Mucosa of stomach (tissue), 1 donor: ENCODE data around the gene TLE2.
"Not testable (repeated sequence)": the region's sequence is repeated elsewhere in the genome, so short reads cannot be mapped to it uniquely, and the experiment has no call there.

Experiments used
- H3K27me3 ChIP-seq: one replicate; pipeline ENCODE4 v1.7.0; 2013; ENCODE audit warnings: mild to moderate bottlenecking, low read length; ENCODE audit not compliant: control insufficient read depth, insufficient read depth
- H3K36me3 ChIP-seq: one replicate; pipeline ENCODE4 v1.7.0; 2013; ENCODE audit warnings: low read length; ENCODE audit not compliant: control insufficient read depth, insufficient read depth
- H3K4me1 ChIP-seq: one replicate; pipeline ENCODE4 v1.7.0; 2013; ENCODE audit warnings: mild to moderate bottlenecking, low read length; ENCODE audit not compliant: control insufficient read depth, insufficient read depth
- H3K4me3 ChIP-seq: one replicate; pipeline ENCODE4 v1.7.0; 2013; ENCODE audit warnings: low read length
- H3K9ac ChIP-seq: one replicate; pipeline ENCODE4 v1.7.0; 2013; ENCODE audit warnings: mild to moderate bottlenecking, low read length, moderate library complexity
- H3K9me3 ChIP-seq: one replicate; pipeline ENCODE4 v1.7.0; 2013; ENCODE audit warnings: mild to moderate bottlenecking, low read length, moderate library complexity; ENCODE audit not compliant: control insufficient read depth
- donor health status: Pancreatic carcinoma.

Gene TLE2

GRCh38 chr19:3041761-3042620 lies 12.9 kb upstream of the TLE2 start:
- H3K4me1 ChIP-seq = no peaks in the 10 kb centered on the region
- no peaks in the 10 kb centered on the region for H3K9me3 ChIP-seq
- H3K4me3 ChIP-seq = no peak overlapping the region
- H3K27me3 ChIP-seq = no peaks in the 10 kb centered on the region
- no peak overlapping the region for H3K9ac ChIP-seq
- no peaks in the 10 kb centered on the region for H3K36me3 ChIP-seq

GRCh38 chr19:3041327-3041726 lies 12.2 kb upstream of the TLE2 start:
- Histone ChIP-seq H3K36me3 (no peaks in the 10 kb centered on the region), H3K27me3 (no peaks in the 10 kb centered on the region), H3K4me3 (no peak overlapping the region), H3K9me3 (no peaks in the 10 kb centered on the region), H3K4me1 (peaks cover 6% of the 10 kb centered on the region), H3K9ac (no peak overlapping the region)

- no peaks in the 10 kb centered on the region for H3K27me3 ChIP-seq
- H3K36me3 ChIP-seq = no peaks in the 10 kb centered on the region
- H3K9me3 ChIP-seq = no peaks in the 10 kb centered on the region
- H3K4me1 ChIP-seq = peaks cover 15% of the 10 kb centered on the region
- no peak overlapping the region for H3K4me3 ChIP-seq
- no peak overlapping the region for H3K9ac ChIP-seq
Measured at GRCh38 chr19:3039641-3040077, 10.6 kb upstream of the TLE2 start.

GRCh38 chr19:3039125-3039524 lies 10.0 kb upstream of the TLE2 start:
- Histone ChIP-seq H3K4me1 (peaks cover 20% of the 10 kb centered on the region), H3K4me3 (no peak overlapping the region), H3K9ac (no peak overlapping the region), H3K27me3 (no peaks in the 10 kb centered on the region), H3K36me3 (no peaks in the 10 kb centered on the region), H3K9me3 (no peaks in the 10 kb centered on the region)

- Histone ChIP-seq H3K4me1 (peaks cover 26% of the 10 kb centered on the region), H3K27me3 (no peaks in the 10 kb centered on the region), H3K4me3 (no peak overlapping the region), H3K36me3 (no peaks in the 10 kb centered on the region), H3K9ac (no peak overlapping the region), H3K9me3 (no peaks in the 10 kb centered on the region)
Measured at GRCh38 chr19:3038214-3038613, 9.1 kb upstream of the TLE2 start.

- H3K36me3 ChIP-seq, H3K27me3 ChIP-seq, H3K4me3 ChIP-seq, H3K9me3 ChIP-seq: not testable (repeated sequence)
- Histone ChIP-seq H3K9ac (peak overlapping the region; percentile 64), H3K4me1 (peaks cover 26% of the 10 kb centered on the region)
Measured at GRCh38 chr19:3036977-3037544, 8.0 kb upstream of the TLE2 start.

GRCh38 chr19:3036119-3036976 lies 7.3 kb upstream of the TLE2 start:
- Histone ChIP-seq H3K36me3 (no peaks in the 10 kb centered on the region), H3K9ac (peak overlapping the region; percentile 64), H3K4me1 (peaks cover 26% of the 10 kb centered on the region), H3K27me3 (no peaks in the 10 kb centered on the region), H3K4me3 (peak overlapping the region; percentile 53), H3K9me3 (no peaks in the 10 kb centered on the region)

- no peaks in the 10 kb centered on the region for H3K36me3 ChIP-seq
- peaks cover 30% of the 10 kb centered on the region for H3K4me1 ChIP-seq
- peak overlapping the region; percentile 53 for H3K4me3 ChIP-seq
- H3K9ac ChIP-seq = peak overlapping the region; percentile 85
- H3K9me3 ChIP-seq = no peaks in the 10 kb centered on the region
- no peaks in the 10 kb centered on the region for H3K27me3 ChIP-seq
Measured at GRCh38 chr19:3035542-3036118, 6.5 kb upstream of the TLE2 start.

- no peaks in the 10 kb centered on the region for H3K36me3 ChIP-seq
- peak overlapping the region; percentile 53 for H3K4me3 ChIP-seq
- peaks cover 30% of the 10 kb centered on the region for H3K4me1 ChIP-seq
- no peaks in the 10 kb centered on the region for H3K9me3 ChIP-seq
- peak overlapping the region; percentile 85 for H3K9ac ChIP-seq
- H3K27me3 ChIP-seq = no peaks in the 10 kb centered on the region
Measured at GRCh38 chr19:3034656-3035541, 5.8 kb upstream of the TLE2 start.

GRCh38 chr19:3034406-3034655 lies 5.3 kb upstream of the TLE2 start:
- no peak overlapping the region for H3K4me3 ChIP-seq
- peak overlapping the region; percentile 85 for H3K9ac ChIP-seq

GRCh38 chr19:3033595-3034405 lies 4.7 kb upstream of the TLE2 start:
- no peaks in the 10 kb centered on the region for H3K36me3 ChIP-seq
- no peaks in the 10 kb centered on the region for H3K27me3 ChIP-seq
- no peaks in the 10 kb centered on the region for H3K9me3 ChIP-seq
- H3K4me3 ChIP-seq = no peak overlapping the region
- no peak overlapping the region for H3K9ac ChIP-seq
- peaks cover 35% of the 10 kb centered on the region for H3K4me1 ChIP-seq

More at GRCh38 chr19:3034406-3034655, 5.3 kb upstream of the TLE2 start:
- H3K4me1 ChIP-seq = peaks cover 35% of the 10 kb centered on the region
- H3K27me3 ChIP-seq = no peaks in the 10 kb centered on the region
- no peaks in the 10 kb centered on the region for H3K9me3 ChIP-seq
- no peaks in the 10 kb centered on the region for H3K36me3 ChIP-seq
